ENCODE results near the gene SPATS1. TPM values are rescaled to one million over a fixed set of nuclear protein-coding genes. Genes with fewer than 3 reads are reported as not detected.

The SPATS1 gene
- polyA plus RNA-seq, 1 donor from 2014 or later = not detected

DNA sequence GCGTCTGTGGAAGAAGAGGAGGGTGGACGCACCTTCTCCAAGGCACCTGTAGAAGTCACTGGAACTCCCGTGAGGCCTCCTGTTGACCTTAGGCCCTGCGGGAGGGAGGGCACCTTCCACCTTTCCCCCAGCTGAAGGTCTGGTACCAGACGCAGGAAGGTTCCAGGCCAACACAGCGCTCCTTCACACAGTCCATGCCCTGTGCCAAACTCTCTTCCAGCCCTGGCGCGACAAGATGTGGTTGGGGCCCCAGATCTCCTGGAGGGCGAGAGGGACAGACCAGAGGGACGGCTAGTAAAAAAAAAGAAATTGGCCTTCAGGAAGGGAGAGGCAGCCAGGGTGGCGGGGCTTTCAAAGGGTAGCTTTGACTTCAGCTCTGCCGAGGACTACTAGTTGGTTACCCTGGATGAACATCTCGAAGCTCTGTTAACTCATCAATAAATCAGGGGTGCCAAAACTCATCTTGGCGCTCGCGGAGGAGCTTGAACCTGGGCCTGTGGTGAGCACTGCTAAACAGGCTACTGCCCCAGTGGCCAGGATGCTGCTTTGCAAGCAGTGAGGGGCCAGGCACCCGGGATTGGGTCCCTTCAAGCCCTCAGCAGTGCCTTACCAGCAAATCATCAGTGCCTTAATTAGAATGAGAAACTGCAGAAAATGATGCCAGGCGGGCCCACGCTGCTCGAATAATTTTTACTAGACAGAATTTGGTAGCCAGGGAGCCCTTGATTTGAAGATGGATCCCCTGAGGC is 44.2 kb upstream of the SPATS1 start:
- no peaks in the 10 kb centered on the region for H3K27me3 ChIP-seq (ENCODE audit: insufficient read depth, low read depth, low read length)
- H3K36me3 ChIP-seq (ENCODE audit: insufficient read depth, low read length) = no peaks in the 10 kb centered on the region
- no peaks in the 10 kb centered on the region for H3K9me3 ChIP-seq (ENCODE audit: low read length)
- TF ChIP-seq POLR2AphosphoS5 (IDR thresholded peaks at IDR 0.05) (no peak), RAD21 (conservative IDR thresholded peaks at IDR 0.05) (no peak), EZH2 (IDR thresholded peaks at IDR 0.05; ENCODE audit: borderline replicate concordance, insufficient read depth, low read length, poor library complexity, severe bottlenecking) (no peak), MXI1 (conservative IDR thresholded peaks at IDR 0.05; ENCODE audit: poor library complexity, severe bottlenecking) (no peak), EP300 (conservative IDR thresholded peaks at IDR 0.05; ENCODE audit: poor library complexity, severe bottlenecking) (no peak), TAF1 (IDR thresholded peaks at IDR 0.05; ENCODE audit: low read depth) (no peak)
- TF ChIP-seq, protein P1, sequence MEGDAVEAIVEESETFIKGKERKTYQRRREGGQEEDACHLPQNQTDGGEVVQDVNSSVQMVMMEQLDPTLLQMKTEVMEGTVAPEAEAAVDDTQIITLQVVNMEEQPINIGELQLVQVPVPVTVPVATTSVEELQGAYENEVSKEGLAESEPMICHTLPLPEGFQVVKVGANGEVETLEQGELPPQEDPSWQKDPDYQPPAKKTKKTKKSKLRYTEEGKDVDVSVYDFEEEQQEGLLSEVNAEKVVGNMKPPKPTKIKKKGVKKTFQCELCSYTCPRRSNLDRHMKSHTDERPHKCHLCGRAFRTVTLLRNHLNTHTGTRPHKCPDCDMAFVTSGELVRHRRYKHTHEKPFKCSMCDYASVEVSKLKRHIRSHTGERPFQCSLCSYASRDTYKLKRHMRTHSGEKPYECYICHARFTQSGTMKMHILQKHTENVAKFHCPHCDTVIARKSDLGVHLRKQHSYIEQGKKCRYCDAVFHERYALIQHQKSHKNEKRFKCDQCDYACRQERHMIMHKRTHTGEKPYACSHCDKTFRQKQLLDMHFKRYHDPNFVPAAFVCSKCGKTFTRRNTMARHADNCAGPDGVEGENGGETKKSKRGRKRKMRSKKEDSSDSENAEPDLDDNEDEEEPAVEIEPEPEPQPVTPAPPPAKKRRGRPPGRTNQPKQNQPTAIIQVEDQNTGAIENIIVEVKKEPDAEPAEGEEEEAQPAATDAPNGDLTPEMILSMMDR (IDR thresholded peaks at IDR 0.05; ENCODE audit: poor library complexity, severe bottlenecking) = no peak
- TF ChIP-seq, protein P2, sequence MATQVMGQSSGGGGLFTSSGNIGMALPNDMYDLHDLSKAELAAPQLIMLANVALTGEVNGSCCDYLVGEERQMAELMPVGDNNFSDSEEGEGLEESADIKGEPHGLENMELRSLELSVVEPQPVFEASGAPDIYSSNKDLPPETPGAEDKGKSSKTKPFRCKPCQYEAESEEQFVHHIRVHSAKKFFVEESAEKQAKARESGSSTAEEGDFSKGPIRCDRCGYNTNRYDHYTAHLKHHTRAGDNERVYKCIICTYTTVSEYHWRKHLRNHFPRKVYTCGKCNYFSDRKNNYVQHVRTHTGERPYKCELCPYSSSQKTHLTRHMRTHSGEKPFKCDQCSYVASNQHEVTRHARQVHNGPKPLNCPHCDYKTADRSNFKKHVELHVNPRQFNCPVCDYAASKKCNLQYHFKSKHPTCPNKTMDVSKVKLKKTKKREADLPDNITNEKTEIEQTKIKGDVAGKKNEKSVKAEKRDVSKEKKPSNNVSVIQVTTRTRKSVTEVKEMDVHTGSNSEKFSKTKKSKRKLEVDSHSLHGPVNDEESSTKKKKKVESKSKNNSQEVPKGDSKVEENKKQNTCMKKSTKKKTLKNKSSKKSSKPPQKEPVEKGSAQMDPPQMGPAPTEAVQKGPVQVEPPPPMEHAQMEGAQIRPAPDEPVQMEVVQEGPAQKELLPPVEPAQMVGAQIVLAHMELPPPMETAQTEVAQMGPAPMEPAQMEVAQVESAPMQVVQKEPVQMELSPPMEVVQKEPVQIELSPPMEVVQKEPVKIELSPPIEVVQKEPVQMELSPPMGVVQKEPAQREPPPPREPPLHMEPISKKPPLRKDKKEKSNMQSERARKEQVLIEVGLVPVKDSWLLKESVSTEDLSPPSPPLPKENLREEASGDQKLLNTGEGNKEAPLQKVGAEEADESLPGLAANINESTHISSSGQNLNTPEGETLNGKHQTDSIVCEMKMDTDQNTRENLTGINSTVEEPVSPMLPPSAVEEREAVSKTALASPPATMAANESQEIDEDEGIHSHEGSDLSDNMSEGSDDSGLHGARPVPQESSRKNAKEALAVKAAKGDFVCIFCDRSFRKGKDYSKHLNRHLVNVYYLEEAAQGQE (IDR thresholded peaks at IDR 0.05; ENCODE audit: borderline replicate concordance) = no peak
- no peaks in the 10 kb centered on the region for H4K20me1 ChIP-seq (ENCODE audit: insufficient read depth)
- peak overlapping the region; percentile 69 for H2AFZ ChIP-seq (ENCODE audit: low read depth, low read length)
- H3K4me2 ChIP-seq (ENCODE audit: low read length) = peak overlapping the region; percentile 51
- no peaks in the 10 kb centered on the region for H3K79me2 ChIP-seq (replicated peaks; ENCODE audit: insufficient read depth, low read length)
- H3K4me3 ChIP-seq (ENCODE audit: low read length) = peak overlapping the region; percentile 95
- no peaks in the 10 kb centered on the region for H3K9me2 ChIP-seq (ENCODE audit: insufficient read depth, low read length)
- no peaks in the 10 kb centered on the region for H3F3A ChIP-seq (ENCODE audit: insufficient read depth, low read length, poor library complexity, severe bottlenecking)
- H3K9ac ChIP-seq (ENCODE audit: low read length) = peak overlapping the region; percentile 71
- H3K27ac ChIP-seq (ENCODE audit: low read length) = no peak overlapping the region

DNA sequence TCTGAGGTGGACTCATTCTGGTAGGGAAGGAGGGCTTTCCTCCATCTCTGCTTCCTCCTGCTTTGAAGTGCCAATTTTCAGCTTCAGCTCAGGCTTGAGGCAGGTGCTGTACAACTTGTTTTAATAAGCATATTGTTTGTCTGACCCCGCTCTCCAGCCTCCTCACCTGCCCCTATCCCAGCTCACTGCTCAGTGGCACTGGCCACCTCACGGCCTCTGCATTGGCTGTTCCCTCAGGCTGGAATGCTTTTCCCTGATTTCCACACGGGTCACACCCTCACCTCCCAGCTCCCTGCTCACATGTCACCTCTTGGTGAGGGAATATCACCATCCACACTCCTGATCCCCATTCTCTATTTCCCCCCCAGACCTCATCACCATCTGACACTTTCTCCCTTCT is 43.6 kb upstream of the SPATS1 start:
- H3K9ac ChIP-seq (ENCODE audit: low read length) = no peak overlapping the region
- no peak overlapping the region for H3K4me3 ChIP-seq (ENCODE audit: low read length)
- H3K36me3 ChIP-seq (ENCODE audit: insufficient read depth, low read length) = no peaks in the 10 kb centered on the region
- no peak overlapping the region for H3K27ac ChIP-seq (ENCODE audit: low read length)
- H3K9me2 ChIP-seq (ENCODE audit: insufficient read depth, low read length) = no peaks in the 10 kb centered on the region
- H3K4me2 ChIP-seq (ENCODE audit: low read length) = no peak overlapping the region
- no peak overlapping the region for H2AFZ ChIP-seq (ENCODE audit: low read depth, low read length)
- no peaks in the 10 kb centered on the region for H3K9me3 ChIP-seq (ENCODE audit: low read length)
- no peaks in the 10 kb centered on the region for H3F3A ChIP-seq (ENCODE audit: insufficient read depth, low read length, poor library complexity, severe bottlenecking)
- TF ChIP-seq EP300 (conservative IDR thresholded peaks at IDR 0.05; ENCODE audit: poor library complexity, severe bottlenecking) = no peak
- TF ChIP-seq, protein P1 (IDR thresholded peaks at IDR 0.05; ENCODE audit: poor library complexity, severe bottlenecking) = no peak
- no peak for TF ChIP-seq SMC3 (conservative IDR thresholded peaks at IDR 0.05; ENCODE audit: poor library complexity)
- TF ChIP-seq, protein P2 (IDR thresholded peaks at IDR 0.05; ENCODE audit: borderline replicate concordance) = no peak
- TF ChIP-seq MXI1 (conservative IDR thresholded peaks at IDR 0.05; ENCODE audit: poor library complexity, severe bottlenecking) = no peak
- TF ChIP-seq EZH2 (IDR thresholded peaks at IDR 0.05; ENCODE audit: borderline replicate concordance, insufficient read depth, low read length, poor library complexity, severe bottlenecking) = no peak
- TF ChIP-seq TAF1 (IDR thresholded peaks at IDR 0.05; ENCODE audit: low read depth) = no peak
- TF ChIP-seq RAD21 (conservative IDR thresholded peaks at IDR 0.05) = no peak
- H4K20me1 ChIP-seq (ENCODE audit: insufficient read depth) = no peaks in the 10 kb centered on the region
- no peaks in the 10 kb centered on the region for H3K27me3 ChIP-seq (ENCODE audit: insufficient read depth, low read depth, low read length)
- H3K79me2 ChIP-seq (replicated peaks; ENCODE audit: insufficient read depth, low read length) = no peaks in the 10 kb centered on the region
